Urothelium cell line (cell line): ENCODE measurements around the gene CPT1A.

Experiments
- DNase-seq: peaks from one replicate; pipeline ENCODE4 v3.0.0; 2011; ENCODE audit warnings: low spot score, mixed read lengths
- FAIRE-seq: peaks from 2 replicates; lab custom pipeline; 2011; peaks lifted over from hg19 to GRCh38; lab: Jason Lieb, UNC

Gene CPT1A

GRCh38 chr11:68804786-68805185 lies 36.9 kb downstream of the CPT1A start:
- DNase-seq (no peak), FAIRE-seq (no peak)

- no peak for FAIRE-seq
- DNase-seq: no peak
These were observed 38.0 kb downstream of the CPT1A start for GRCh38 chr11:68803766-68804165.

GRCh38 chr11:68798221-68798813 lies 43.4 kb downstream of the CPT1A start:
- FAIRE-seq (no peak), DNase-seq (no peak)

- no peak for FAIRE-seq
These were observed 44.9 kb downstream of the CPT1A start for GRCh38 chr11:68796801-68797200.

GRCh38 chr11:68792400-68792966 lies 49.2 kb downstream of the CPT1A start:
- no peak for FAIRE-seq
- peak; percentile 57 for DNase-seq

More at GRCh38 chr11:68796801-68797200, 44.9 kb downstream of the CPT1A start:
- DNase-seq: no peak

- DNase-seq (no peak), FAIRE-seq (no peak)
These were observed 57.1 kb downstream of the CPT1A start for GRCh38 chr11:68784653-68785052.

GRCh38 chr11:68783216-68783821 lies 58.4 kb downstream of the CPT1A start:
- DNase-seq (no peak), FAIRE-seq (no peak)

- no peak for FAIRE-seq
- no peak for DNase-seq
These were observed 59.0 kb downstream of the CPT1A start for GRCh38 chr11:68782711-68783110.

- DNase-seq: no peak
- no peak for FAIRE-seq
These were observed 60.9 kb downstream of the CPT1A start for GRCh38 chr11:68780829-68781228.

GRCh38 chr11:68778205-68778604 lies 63.5 kb downstream of the CPT1A start:
- DNase-seq (no peak), FAIRE-seq (no peak)

- FAIRE-seq: no peak
These were observed 65.1 kb downstream of the CPT1A start for GRCh38 chr11:68776442-68777235.

GRCh38 chr11:68775951-68776388 lies 65.7 kb downstream of the CPT1A start:
- DNase-seq: no peak
- FAIRE-seq: peak; percentile 89

More at GRCh38 chr11:68776442-68777235, 65.1 kb downstream of the CPT1A start:
- DNase-seq: no peak

GRCh38 chr11:68774194-68774585 lies 67.5 kb downstream of the CPT1A start:
- peak; percentile 26 for DNase-seq
- FAIRE-seq: no peak

GRCh38 chr11:68773521-68774193 lies 68.1 kb downstream of the CPT1A start:
- peak; percentile 93 for DNase-seq
- peak; percentile 97 for FAIRE-seq

- FAIRE-seq: no peak
- no peak for DNase-seq
These were observed 68.8 kb downstream of the CPT1A start for GRCh38 chr11:68772936-68773335.

- no peak for FAIRE-seq
These were observed 70.9 kb downstream of the CPT1A start for GRCh38 chr11:68770781-68771180.

GRCh38 chr11:68767672-68768071 lies 74.0 kb downstream of the CPT1A start:
- FAIRE-seq (no peak), DNase-seq (no peak)

More at GRCh38 chr11:68770781-68771180, 70.9 kb downstream of the CPT1A start:
- DNase-seq: no peak

- FAIRE-seq (no peak), DNase-seq (no peak)
These were observed 74.9 kb downstream of the CPT1A start for GRCh38 chr11:68766786-68767185.

GRCh38 chr11:68764746-68765145 lies 77.0 kb downstream of the CPT1A start:
- no peak for DNase-seq
- no peak for FAIRE-seq

- DNase-seq: no peak
- no peak for FAIRE-seq
These were observed 77.6 kb downstream of the CPT1A start for GRCh38 chr11:68763926-68764657.
